Measurements from ENCODE around the gene SUPT3H.
"Not testable (repeated sequence)": the region's sequence is repeated elsewhere in the genome, so short reads cannot be mapped to it uniquely, and the experiment has no call there.

Gene SUPT3H

DNA sequence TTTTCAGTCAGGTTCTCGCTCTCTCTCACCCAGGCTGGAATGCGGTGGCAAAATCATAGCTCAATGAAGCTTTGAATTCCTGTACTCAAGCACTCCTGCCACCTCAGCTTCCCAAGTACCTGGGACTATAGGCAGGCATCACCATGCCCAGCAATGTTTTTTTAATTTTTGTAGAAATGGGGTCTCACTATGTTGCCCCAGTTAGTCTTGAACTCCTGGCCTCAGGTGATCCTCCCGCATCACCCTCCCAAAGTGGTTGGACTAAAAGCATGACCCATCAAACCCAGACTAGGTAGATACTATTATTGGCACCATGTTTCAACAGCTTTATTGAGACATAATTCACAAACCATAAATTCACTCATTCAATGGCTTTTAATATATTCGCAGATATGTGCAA, 122.3 kb downstream of the SUPT3H start:
- DNase-seq (ENCODE audit: low spot score), result no peak

DNA sequence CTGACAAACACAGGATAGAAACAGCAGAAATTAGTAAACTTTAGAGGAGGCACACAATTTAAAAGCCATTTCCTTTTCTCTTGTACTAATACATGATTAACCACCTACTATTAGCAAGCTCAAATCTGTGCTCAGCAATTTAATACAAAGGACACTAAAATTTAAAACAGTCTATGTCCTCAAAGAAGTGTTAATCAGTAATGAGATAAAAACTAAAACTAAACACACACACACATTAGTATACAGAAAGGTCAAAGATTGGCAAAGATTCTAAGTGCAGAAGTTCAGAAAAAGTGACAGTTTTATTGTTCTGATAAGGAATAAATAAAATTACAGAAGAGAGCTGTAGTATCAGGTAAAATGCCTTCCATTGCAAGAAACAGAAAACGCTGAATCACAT, 123.5 kb downstream of the SUPT3H start:
- DNase-seq (ENCODE audit: low spot score), result no peak

DNA sequence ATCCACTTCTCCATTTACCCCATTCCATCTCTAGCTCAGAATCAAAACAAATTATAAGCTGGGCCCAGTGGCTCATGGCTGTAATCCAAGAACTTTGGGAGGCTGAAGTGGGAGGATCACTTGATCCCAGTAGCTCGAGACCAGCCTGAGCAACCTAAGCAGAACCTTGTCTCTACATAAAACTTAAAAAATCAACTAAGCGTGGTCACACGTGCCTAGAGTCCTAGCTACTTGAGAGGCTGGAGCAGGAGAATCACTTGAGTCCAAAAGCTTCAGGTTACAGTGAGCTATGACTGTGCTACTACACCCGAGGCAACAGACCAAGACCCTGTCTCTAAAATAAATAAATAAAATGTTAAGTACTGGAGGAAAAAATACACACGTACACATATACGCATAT, 124.3 kb downstream of the SUPT3H start:
- DNase-seq (ENCODE audit: low spot score), result no peak

DNA sequence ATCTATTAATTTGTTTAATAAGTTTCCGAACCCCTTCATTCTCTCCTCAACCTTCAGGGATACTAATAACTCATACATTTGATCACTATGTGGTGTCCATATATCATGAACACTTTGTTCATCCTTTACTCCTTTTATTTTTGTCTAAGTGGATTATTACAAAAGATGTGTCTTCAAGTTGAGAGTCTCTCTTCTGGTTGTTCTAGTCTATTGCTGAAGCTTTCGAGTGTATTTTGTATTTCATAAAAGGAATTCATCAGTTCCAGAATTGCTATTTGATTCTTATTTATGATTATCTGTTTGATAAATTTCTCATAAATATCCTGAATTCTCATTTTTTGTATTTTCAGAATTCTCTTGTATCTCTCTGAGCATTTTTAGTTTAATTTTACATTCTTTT, 146.1 kb downstream of the SUPT3H start:
- no peak for DNase-seq (ENCODE audit: low spot score)

DNA sequence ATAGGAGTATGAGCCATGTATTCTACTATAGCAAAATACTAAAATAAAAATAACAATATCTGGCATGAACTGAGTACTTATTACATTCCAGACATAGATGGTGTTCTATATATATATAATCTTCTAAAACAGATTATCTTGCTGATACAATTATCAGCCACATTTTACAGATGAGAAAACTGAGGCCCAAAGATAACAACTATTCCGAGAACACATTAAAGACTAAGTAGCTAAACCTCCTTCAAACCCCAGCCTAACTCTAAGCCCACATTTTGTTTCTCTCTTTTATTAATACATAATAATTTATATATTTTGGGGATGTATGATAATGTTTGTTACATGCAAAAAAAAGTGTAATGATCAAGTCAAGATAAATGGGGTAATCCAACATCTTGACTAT, 148.3 kb downstream of the SUPT3H start:
- DNase-seq (ENCODE audit: low spot score), result no peak

DNA sequence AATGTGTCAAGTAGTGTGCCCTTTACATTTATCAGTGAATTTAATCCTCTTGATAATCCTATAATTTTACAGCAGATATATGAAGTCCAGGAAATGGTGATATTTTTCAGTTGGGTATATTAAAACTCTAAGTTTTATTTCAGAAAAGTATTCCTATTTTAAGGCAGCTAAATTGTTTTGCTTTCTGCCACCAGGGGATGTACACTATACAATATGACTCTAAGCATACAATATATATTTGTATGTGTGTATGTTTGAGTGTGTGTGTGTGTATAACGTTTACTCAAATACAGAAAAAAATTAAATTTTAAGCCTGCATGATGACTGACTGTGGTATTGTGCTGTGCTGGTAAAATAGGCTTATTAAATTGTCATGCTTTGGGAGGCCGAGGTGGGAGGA, 151.7 kb downstream of the SUPT3H start:
- no peak for DNase-seq (ENCODE audit: low spot score)

DNA sequence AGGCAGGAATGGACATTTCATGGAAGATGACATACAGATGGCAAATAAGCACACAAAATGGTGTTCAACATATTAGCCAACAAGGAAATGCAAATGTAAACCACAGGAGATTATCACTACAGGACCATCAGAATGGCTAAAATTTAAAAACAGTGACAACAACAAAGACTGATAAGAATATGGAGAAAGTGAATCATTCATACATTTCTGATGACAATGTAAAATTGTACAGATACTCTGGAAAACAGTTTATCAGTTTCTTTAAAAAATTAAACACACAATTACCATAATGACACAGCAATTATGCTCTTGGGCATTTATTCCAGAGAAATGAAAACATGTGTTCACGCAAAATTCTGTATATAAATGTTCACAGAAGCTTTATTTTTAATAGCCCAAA, 155.4 kb downstream of the SUPT3H start:
- no peak for DNase-seq (ENCODE audit: low spot score)

DNA sequence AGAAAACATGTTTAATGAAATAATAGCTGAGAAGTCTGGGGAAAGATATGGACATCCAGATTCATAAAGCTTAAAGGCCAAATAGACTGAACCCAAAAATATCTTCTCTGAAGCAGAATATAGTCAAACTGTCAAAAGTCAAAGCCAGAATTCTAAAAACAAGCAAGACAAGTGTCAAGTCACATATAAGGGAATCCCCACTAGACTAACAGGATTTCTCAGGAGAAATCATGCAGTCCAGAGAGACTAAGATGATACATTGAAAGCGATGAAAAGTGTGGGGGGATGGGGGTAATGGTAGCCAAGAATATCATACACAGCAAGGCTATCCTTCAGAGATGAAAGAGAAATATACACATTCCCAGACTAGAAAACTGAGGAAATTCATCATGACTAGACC, 162.0 kb downstream of the SUPT3H start:
- no peak for DNase-seq (ENCODE audit: low spot score)

DNA sequence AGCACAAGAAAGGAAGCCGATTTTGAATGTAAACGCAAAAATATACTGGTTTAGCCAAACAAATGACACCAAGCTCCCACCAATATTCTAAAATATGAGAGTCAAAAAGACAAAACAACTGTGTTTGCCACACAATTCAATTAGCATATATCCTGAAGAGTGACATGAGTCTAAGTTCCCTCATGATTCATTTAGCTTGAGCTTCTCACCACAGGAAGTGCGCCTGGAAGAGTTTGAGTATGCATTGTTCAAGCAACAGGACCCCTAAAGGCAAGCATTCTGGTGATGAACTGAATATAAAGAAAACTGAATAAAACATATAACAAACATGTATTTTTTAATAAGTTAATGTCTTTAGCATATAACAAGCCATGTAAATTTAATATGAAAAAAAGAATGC, 164.8 kb downstream of the SUPT3H start:
- no peak for DNase-seq (ENCODE audit: low spot score)

DNA sequence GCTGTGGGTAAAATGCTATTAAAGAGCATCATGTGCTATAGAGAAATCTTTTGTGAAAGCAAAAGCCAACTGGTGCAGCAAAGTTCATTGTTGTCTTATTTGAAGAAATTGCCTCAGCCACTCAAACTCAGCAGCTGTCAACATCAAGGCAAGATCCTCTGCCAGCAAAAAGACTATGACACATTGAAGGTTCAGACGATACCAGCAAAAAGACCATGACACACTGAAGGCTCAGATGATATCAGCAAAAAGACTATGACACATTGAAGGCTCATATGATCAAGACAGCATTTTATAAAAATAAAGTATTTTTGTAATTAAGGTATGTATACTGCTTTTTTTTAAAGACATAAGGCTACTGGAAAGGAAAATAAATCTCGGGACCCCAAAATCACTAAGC, 168.0 kb downstream of the SUPT3H start:
- no peak for DNase-seq (ENCODE audit: low spot score)

DNA sequence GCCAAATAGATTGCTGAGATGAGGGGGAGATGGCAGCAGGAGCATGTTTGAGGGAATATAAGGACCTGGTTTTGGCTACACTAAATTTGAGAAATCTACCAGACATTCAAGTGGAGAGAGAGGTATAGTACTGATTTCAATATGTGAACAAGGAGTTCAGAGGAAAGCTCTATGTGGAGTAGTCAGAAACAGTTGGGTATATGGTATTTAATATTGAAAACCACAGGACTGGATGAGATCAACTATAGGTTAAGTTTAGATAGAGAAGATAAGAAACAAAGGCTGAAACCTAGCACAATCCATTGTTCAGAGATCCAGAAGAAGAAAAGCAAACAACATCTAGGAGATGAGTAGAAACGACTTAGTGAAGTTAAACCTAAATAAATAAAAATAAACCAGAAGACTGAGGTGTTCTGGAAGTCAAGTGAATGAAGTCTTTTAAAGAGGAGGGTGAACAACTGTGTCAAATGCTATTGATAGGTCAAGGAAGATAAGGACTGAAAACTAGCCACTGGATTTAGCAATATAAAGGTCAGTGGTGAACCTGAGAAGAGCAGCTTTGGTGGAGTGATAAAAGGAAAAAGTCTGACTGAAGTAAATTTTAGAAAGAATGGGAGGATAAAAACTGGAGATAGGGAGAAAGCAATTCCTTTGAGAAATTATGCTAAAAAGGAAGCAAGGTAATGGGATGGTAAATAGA, 170.8 kb downstream of the SUPT3H start:
- no peak for DNase-seq (ENCODE audit: low spot score)

DNA sequence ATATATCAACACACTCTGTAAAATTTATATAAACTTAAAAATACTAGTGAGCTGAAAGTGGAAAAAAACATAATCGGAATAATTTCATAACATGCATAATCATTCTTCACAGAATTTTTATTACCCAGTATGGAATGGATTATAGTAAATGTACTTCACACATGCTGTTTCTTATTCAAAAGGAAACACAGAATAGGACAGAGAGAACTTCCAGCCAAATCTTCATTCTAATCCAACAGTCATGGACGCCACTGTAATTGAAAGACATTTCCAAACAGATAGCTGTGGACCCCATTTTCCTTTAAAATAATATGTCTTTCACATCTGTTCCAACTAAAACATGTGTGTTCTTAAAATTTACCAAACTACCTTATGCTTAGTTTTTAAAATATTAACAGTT, 176.2 kb downstream of the SUPT3H start:
- DNase-seq (ENCODE audit: low spot score), result no peak

DNA sequence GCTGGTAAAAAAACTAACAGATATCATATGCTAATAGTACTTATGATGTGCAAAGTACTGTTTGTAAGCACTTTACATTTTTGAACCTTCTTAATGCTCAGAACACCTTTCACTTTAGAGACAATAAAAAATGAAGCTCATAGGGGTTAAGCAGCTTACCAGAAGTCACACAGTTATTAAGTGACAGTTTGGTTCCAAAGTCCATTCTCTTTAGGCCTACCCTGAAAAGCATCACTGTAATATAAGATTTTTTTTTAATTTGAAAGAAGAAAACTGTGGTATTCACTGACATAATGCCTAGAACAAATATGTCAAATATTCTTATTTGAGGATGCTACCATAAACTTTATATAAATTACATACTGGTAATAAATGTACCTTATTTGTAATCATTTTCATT, 177.2 kb downstream of the SUPT3H start:
- no peak for DNase-seq (ENCODE audit: low spot score)

DNA sequence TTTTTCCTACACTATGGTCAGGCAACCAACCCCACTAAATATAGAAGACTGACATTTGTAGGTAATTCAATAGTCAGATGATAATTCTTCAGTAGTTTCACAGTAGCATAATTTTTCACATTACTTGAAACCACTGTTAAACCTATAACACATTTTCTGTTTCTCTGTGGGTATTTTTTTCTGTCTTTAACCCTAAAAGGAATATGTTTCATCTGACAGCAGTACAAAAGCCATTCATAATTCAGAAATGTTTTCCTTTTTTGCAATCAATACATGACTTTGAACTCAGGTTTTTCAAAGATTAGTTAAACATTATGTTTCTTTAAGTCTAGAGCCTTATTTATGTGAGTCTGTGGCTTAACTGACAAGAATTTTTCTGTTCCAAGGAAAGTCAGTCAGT, 178.2 kb downstream of the SUPT3H start:
- no peak for DNase-seq (ENCODE audit: low spot score)

DNA sequence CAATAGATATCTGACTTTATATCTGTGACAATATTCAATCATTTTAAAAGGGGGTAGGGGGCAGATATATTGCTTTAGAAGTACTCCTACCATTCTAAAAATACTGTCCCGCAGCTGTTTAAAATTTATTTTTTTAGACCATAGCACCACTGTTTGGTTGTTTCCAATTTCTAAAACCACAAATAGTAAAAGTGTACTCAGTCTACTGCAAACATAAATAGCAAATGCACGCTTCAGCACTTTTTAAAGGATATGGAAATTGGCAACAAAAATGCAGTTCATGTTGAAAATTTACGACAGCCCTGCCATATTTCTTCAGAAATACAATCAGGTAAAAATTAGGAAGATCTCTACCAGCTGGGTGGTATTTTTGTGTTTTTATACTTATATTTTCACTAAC, 181.6 kb downstream of the SUPT3H start:
- DNase-seq (ENCODE audit: low spot score), result no peak

DNA sequence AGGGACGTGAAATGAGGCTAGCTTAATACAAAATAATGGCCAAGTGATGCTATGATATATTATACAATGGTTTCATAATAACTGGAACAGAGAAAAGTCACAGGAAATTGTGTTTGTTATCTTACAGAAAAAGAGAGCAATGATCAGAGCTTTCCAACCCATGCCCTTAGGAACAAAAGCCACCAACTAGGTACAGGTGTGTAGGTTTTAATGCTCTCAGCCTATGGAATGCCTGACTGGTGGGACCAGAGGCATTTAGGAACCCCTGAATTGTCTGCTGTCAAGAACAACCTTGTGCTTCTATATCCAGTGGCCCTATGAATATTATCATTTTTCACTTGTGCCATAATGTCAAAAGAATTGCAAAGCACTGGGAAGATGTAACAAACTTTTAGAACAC, 182.6 kb downstream of the SUPT3H start:
- DNase-seq (ENCODE audit: low spot score), result no peak

DNA sequence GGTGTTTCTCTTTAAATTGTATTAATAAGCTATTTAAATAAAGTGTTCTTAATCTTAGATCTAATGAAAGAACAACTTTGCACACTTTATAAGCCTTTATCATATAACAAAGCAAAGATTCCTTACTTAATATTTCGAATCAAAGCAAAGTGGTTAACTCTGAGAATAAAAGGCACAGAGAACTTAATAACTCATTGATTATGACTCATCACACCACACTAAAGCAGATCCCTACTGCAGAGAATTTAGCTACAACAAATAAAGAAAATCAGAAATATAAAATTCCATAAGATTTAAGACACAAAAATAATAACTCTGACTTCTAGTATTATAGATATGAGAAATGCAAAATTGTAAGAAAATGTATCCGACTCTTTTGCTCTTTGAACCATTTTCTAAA, 185.2 kb downstream of the SUPT3H start:
- no peak for DNase-seq (ENCODE audit: low spot score)

DNA sequence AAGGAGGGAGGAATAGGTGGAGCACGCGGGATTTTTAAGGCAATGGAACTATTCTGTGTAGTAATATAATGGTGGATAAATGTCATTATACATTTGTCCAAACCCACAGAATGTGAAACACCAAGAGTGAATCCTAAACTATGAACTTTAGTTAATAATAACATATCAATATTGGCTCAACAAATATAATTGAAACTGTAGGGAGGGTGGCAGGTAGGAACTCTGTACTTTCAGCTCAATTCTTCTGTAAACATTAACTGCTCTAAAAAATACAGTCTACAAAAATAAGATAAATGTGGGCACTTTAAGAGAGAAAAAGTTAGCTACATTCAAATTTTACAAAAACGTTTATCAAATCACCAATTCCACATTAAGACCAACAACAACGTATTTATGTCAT, 186.3 kb downstream of the SUPT3H start:
- no peak for DNase-seq (ENCODE audit: low spot score)

DNA sequence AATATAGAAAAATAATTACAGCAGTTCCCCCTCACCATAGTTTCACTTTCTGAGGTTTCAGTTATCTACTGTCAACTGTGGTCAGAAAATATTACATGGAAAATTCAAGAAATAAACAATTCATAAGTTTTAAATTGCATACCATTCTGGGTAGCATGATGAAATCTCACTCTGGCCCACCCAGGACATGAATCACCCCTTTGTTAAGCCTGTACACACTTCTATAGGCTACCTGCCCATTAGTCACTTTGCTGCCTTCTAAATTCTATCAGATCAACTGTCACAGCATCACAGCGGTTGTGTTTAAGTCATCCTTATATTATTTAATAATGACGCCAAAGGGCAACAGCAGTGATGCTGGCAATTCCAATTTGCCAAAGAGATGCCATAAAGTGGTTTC, 189.9 kb downstream of the SUPT3H start:
- no peak for DNase-seq (ENCODE audit: low spot score)

DNA sequence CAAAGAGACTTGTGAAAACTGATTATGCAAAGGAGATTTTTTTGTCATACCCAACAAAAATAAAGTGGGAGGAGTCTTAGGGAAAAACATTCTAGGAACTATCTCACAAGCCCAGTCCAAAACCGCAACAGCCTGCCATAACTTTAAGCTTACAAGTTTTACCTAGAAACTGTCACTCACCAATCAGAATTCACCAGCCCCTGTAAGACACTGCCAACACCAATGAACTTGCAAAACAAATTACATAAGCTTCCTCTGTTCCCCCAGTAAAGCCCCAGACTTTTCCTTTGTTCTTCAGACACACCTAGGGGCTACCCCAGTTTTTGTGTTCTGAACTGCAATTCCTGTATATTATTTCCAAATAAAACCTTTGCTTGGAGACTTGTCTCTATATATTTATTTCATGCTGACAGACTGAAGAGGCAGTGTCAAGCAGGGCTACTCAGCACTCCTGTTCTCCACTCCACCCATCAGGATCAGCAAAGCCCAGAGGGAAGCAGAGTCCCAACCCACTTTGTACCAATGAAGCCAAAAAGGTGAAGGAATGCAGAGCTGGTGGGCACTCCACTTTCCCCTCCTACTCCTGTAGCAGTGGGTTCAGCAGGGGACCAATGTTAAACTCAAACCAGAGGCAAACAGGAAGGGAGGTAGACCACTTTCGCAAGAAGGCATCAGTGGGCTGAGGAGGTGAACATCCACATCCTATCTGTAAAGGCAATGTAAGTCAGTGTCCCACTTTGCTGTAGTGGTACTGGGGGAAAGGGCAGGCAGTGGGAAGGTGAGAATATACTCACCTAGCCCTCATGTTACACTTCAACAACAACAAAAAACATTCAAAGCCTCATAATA, 192.1 kb downstream of the SUPT3H start:
- DNase-seq (ENCODE audit: low spot score), result no peak

DNA sequence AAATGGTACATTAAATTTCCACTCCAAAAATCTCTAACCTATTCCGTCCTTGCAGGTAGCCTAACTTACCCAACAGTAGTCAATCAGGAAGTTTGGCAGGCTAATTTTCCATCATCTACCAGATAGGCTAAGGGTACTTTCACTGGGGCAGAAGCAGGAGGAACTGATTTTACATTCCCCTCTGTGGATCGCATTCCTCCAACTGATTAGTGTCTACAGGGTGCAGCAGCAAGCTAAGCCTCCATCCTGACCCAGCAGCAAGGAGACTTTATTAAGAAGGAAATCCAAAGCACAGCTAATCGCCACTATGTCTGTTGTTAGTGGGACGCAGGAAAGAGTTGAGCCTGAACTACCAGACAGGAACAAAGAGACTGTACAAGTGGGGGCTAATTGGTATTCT, 192.8 kb downstream of the SUPT3H start:
- no peak for DNase-seq (ENCODE audit: low spot score)

DNA sequence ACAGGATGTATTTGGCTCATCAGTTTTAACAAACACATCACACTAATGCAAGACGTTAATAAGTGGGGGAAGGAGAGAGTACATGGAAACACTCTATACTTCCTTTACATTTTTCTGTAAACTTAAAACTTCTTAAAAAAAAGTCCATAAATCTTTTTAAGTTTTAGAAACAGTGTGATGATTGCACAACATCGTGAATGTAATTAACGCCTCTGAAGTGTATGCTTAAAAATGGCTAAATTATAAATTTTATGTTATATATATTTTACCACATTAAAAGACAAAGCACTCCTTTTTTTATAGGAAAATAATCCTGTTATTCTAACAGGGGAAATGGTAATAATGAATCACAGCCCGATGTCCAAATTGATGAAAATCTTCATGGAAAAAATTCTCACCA, 193.7 kb downstream of the SUPT3H start:
- no peak for DNase-seq (ENCODE audit: low spot score)

DNA sequence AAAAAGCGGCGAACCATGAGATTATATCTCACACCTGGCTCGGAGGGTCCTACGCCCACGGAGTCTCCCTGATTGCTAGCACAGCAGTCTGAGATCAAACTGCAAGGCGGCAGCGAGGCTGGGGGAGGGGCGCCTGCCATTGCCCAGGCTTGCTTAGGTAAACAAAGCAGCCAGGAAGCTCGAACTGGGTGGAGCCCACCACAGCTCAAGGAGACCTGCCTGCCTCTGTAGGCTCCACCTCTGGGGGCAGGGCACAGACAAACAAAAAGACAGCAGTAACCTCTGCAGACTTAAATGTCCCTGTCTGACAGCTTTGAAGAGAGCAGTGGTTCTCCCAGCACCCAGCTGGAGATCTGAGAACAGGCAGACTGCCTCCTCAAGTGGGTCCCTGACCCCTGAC, 201.4 kb downstream of the SUPT3H start:
- DNase-seq (ENCODE audit: low spot score), result not testable (repeated sequence)

DNA sequence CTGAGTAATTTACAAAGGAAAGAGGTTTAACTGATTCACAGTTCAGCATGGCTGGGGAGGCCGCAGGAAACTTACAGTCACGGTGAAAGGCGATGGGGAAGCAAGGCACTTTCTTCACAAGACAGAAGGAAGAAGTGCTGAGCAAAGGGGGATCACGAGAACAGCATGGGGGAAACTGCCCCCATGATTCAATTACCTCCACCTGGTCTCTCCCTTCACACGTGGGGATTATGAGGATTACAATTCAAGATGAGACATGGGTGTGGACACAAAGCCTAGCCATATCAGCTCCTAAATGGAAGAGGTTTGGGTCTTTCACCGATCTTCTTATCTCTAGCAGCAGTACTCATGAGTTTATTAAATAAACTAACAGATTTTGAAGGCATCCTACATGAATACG, 202.5 kb downstream of the SUPT3H start:
- no peak for DNase-seq (ENCODE audit: low spot score)
